ENCODE measurements around the gene TTC27.
"Not testable (repeated sequence)": the region's sequence is repeated elsewhere in the genome, so short reads cannot be mapped to it uniquely, and the experiment has no call there.

Gene TTC27

GRCh38 chr2:32627814-32628579 lies at the start of gene TTC27:
TSS of gene TTC27 (plus strand) at chr2:32628050. CDS start at chr2:32628293, 243 bp downstream.
- peak; percentile 99 for DNase-seq

DNA sequence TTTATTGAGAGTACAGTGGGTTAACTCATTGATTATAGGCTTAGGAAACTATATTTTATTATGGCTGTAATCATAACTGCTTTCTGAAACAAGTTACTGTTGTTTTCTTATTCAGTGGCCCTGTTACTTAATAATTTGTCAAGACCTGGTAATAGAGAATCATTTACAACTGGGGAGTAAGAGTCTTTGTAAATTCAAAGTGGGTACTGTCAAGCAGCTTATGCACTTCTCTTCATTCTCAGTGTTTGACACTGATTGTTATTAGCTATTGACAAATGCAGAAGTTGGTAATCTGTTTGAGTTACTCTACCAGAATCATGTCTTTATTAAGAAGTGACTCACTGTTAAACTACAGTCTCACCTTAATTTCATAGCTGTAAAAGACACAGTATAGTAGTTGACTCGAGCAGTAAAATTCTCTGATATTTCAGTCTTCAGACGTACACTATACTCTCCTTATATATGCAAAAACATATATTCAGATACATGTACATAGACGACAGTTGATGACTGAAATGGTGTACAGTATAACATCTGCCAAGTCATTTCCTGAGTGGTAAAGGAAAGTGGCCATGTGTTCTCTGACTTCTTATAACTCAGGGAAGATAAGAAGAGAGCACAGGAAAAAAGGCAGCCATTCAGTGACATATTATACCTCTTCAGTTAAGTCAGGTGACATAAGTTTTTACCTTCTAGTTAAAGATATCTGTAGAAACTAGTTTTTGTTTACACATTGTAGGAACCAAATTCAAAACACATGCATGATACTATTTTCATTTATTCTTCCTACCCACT lies 36.0 kb upstream of the TTC27 start:
- DNase-seq: no peak

GRCh38 chr2:32594573-32594972 lies 33.3 kb upstream of the TTC27 start:
- DNase-seq: no peak

- DNase-seq: no peak
Measured at GRCh38 chr2:32611366-32611765, 16.5 kb upstream of the TTC27 start.

GRCh38 chr2:32611771-32612170 lies 16.1 kb upstream of the TTC27 start:
- DNase-seq: no peak

DNA sequence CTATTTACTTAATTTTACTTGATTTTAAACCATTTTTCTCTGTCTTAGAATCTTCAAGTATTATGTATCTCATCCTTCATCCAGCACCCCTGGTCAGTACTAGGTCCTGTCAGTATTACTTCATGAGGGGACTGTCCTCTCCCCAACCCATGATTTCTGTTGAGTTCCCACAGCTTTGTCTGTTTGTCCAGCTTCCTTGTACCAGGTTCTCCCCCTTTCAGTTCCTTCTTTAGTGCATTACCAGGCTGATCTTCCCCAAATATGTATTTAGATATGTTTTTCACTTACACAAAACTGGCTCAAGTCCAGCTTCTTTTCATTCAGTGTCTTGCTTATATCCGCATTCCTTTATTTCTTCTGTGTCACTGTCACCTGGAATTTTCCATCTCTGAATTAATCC lies 13.8 kb upstream of the TTC27 start:
- DNase-seq: no peak

DNA sequence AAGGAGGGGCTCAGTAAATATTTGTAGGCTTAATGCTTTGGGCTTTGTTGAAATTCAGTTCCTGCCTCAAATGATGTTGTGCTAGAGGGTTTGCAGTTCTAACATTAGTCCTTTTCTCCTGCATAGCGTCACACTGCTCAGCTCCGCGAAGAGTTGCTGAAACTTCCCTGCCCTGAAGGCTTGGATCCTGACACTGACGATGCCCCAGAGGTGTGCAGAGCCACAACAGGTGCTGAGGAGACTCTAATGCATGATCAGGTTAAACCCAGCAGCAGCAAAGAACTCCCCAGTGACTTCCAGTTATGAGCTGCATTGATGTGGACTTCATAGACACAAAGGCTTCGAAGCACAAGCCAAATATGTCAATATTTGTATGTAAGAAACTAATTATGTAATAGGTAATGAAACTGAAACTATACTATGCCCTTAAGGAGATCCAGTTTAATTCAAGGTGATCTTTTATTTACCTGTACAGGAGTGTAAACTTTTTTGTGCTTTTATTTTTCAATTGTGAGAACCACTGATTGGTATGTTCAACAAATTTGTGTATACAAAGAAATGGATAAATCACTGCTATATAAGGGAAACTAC lies 10.2 kb upstream of the TTC27 start:
- DNase-seq: no peak

GRCh38 chr2:32622570-32623310 lies 5.1 kb upstream of the TTC27 start:
- no peak for DNase-seq

DNA sequence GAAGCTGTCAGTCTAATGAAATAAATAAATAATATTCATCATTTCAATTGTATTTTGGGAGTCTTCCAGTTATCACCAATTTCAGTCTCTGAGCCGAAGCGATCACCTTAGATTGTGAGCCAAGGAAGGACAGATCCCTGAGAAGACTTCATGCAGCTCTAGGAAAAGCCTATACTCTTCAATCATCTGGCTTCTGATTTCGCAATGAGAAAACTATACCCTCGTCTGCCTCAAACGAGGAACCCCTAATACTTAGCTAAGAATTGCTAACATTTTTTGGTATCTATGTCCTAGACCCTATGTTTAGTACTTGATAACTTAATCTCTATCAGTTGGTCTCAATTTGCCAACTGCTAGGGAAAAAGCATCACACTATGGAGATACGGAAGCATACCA lies 4.5 kb upstream of the TTC27 start:
- DNase-seq: no peak

- no peak for DNase-seq
Measured at GRCh38 chr2:32624812-32625211, 3.0 kb upstream of the TTC27 start.

DNA sequence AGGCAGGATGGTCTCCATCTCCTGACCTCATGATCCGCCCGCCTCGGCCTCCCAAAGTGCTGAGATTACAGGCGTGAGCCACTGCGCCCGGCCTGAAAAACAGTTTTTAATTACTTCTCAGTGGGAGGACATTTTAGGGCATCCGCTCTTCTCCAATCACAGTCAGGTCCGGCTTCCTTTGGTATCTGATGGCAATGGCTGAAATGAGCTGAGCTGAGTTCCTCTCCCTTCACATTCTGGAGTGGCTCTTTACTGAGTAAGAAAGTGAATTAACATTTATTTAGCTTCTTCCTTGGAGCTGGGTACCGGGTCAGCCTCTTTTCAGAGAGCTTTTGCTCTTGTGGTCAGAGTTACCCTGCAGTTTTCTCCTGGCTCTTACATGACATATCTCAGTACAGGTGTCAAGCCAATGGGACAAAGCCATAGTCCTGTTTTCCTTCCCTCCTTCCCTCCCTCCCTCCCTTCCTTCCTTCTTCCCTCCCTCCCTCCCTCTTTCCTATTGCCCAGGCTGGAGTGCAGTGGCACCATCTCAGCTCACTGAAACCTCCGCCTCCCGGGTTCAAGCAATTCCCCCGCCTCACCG lies 1.1 kb upstream of the TTC27 start:
- no peak for DNase-seq

GRCh38 chr2:32627441-32627813 lies 423 bp upstream of the TTC27 start:
- peak; percentile 82 for DNase-seq

DNA sequence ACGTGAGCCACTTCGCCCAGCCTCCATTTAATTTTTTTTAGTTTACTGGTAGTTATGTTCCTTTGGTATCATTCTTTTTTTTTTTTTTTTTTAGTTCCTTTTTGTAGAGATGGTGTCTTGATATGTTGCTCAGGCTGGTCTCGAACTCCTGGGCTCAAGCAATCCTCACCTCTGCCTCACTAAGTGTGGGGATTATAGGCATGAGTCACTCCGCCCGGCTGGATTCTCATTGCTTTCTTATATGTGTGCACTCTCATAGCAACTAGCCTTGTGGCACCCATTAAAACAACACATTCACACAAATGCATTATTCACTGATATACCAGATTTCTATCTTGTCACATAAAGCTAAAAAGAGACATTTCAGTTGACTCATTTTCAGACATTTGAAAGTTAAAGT lies 4.2 kb downstream of the TTC27 start:
- peak; percentile 57 for DNase-seq

DNA sequence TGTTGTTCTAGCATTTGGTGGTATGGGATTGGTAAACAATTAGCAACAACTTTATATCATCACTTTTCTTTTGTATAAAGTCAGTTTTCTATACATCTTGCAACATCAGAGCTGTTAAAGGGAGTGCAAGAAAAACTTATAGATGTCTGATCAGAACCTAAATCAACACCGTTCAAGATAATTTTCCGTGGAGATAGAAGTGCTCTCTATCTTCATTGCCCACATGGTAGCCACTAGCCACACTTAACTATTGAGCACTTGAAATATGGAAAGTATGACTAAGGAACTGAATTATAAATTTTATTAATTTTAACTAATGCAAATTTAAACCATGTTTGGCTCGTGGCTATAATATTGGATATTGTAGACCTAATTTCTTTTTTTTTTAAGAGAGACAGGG lies 5.2 kb downstream of the TTC27 start:
- DNase-seq: no peak

DNA sequence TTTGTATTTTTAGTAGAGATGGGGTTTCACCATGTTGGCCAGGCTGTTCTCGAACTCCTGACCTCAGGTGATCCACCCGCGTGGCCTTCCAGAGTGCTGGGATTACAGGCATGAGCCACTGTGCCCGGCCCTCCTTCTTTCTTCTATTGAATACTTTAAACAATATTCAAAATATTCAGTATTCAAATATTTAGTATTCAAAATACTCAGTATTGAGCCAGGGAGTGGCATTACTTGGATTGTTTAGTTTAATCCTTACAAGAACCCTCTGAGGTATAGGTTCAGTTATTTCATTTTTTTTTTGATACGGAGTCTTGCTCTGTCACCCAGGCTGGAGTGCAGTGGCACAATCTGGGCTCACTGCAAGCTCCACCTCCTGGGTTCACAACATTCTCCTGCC lies 10.7 kb downstream of the TTC27 start:
- DNase-seq: not testable (repeated sequence)

- DNase-seq: no peak
Measured at GRCh38 chr2:32641180-32641579, 13.3 kb downstream of the TTC27 start.

- DNase-seq: no peak
Measured at GRCh38 chr2:32647180-32647651, 19.4 kb downstream of the TTC27 start.

DNA sequence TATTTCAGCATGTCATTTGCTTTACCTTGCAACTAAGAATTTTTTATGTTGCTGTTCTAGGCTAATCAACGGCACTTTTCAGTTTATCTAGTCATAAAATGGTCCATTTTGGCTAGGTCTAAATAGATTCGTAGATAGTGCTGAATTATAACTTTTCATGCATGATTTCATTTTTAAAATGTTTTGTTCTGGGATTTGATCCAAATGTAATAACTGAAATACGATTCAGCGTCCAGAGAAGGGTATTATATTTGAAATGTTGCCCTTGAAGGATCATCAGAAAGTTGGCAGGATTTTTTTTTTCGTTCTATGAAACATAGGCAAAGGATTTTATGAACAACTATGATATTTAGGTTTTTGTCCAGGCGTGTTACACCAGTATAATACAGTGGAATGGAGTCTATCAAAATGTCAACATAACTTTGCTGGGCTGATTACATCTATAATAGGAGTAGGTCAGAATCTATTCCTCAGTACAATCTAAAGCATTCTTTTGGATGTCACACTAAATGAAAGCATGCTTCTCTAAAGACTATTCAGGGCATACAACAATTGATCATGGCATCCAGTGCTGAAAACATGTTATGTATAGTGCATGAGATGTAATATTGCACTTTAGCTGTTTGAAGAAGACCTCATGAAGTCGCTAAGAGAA lies 24.8 kb downstream of the TTC27 start:
- no peak for DNase-seq

- no peak for DNase-seq
Measured at GRCh38 chr2:32656069-32656468, 28.2 kb downstream of the TTC27 start.

- DNase-seq: no peak
Measured at GRCh38 chr2:32663864-32664263, 36.0 kb downstream of the TTC27 start.

- DNase-seq: no peak
Measured at GRCh38 chr2:32666704-32667103, 38.9 kb downstream of the TTC27 start.

DNA sequence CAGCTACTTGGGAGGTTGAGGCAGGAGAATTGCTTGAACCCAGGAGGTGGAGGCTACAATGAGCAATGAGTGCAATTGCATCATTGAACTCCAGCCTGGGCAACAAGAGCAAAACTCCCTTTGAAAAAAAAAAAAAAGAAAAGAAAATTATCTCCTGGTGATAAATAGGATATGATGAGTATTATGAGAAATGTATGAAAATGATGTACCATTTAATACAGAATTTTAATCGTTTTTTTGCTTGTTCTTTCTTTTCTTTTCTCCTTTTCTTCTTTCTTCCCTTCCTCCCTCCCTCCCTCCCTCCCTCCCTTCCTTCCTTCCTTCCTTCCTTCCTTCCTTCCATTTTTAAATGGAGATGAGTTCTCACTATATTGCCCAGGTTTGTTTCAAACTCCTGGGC lies 40.4 kb downstream of the TTC27 start:
- no peak for DNase-seq
